Measurements from ENCODE around the gene PDE4D. TPM values are rescaled to one million over a fixed set of nuclear protein-coding genes. Genes with fewer than 3 reads are reported as not detected.

PDE4D gene
- total RNA-seq, 1 experiment from 2014 or later: 2.1 TPM

- H3K4ac ChIP-seq (ENCODE audit: low read depth, low read length): no peak overlapping the region
- TF ChIP-seq CTCF (conservative IDR thresholded peaks at IDR 0.05): no peak
- H3K4me1 ChIP-seq (ENCODE audit: insufficient read depth, low read length): no peaks in the 10 kb centered on the region
- peaks cover 5 to 6% of the 10 kb centered on the region in 2 experiments; a peak in 2 of 5 replicates for H3K9me3 Mint-ChIP-seq
- no peak overlapping the region for H3K56ac ChIP-seq (ENCODE audit: insufficient read length, low read depth, low read length)
- no peaks in the 10 kb centered on the region for H4K20me1 ChIP-seq (ENCODE audit: control insufficient read depth, insufficient read depth, insufficient read length)
- no peak overlapping the region for H3K9ac ChIP-seq (ENCODE audit: extremely low read depth, insufficient read length, low read length)
- no peak overlapping the region for H3K27ac Mint-ChIP-seq
- H2BK5ac ChIP-seq (ENCODE audit: insufficient read length, low read length): no peak overlapping the region
- H3K18ac ChIP-seq (ENCODE audit: insufficient read length, low read depth, low read length): no peak overlapping the region
- no peaks in the 10 kb centered on the region for H3K27me3 Mint-ChIP-seq (ENCODE audit: low read depth)
- no peak overlapping the region for H3K4me3 Mint-ChIP-seq
- no peaks in the 10 kb centered on the region for H3K27me3 ChIP-seq (ENCODE audit: insufficient read depth, low read length)
- WGBS (ENCODE audit: extremely low coverage, insufficient read length, low lambda C conversion rate): no CpG with 5 or more reads among the region's 3 CpGs
- DNase-seq: no peak
- H3K27ac ChIP-seq (ENCODE audit: insufficient read length, low read depth, low read length): no peak overlapping the region
- no peak overlapping the region for H2AK5ac ChIP-seq (ENCODE audit: insufficient read length, low read length)
- no peak overlapping the region for H4K91ac ChIP-seq (ENCODE audit: insufficient read length, low read depth, low read length)
- H3T11ph ChIP-seq (ENCODE audit: low read length): no peak overlapping the region
- no peak overlapping the region for H3K14ac ChIP-seq (ENCODE audit: insufficient read depth, low read length)
- no peak overlapping the region for H4K5ac ChIP-seq (ENCODE audit: insufficient read length, low read depth, low read length)
- H3K9me3 ChIP-seq (ENCODE audit: control insufficient read depth, low read depth, low read length): no peaks in the 10 kb centered on the region
- no peak overlapping the region for H3K23ac ChIP-seq (ENCODE audit: insufficient read length, low read depth, low read length)
- H3K79me1 ChIP-seq (ENCODE audit: insufficient read depth, low read depth, low read length, poor library complexity, severe bottlenecking): no peaks in the 10 kb centered on the region
- no peak overlapping the region for H2BK12ac ChIP-seq (ENCODE audit: insufficient read length, low read depth, low read length)
- no peak overlapping the region for H2BK20ac ChIP-seq (ENCODE audit: low read depth, low read length, poor library complexity, severe bottlenecking)
- no peaks in the 10 kb centered on the region for H3K79me2 ChIP-seq (ENCODE audit: insufficient read depth, low read length)
- H3K4me1 Mint-ChIP-seq: peaks cover 7 to 8% of the 10 kb centered on the region in 2 experiments
- no peak overlapping the region for H2BK120ac ChIP-seq (ENCODE audit: low read depth, low read length, poor library complexity, severe bottlenecking)
- no peak overlapping the region for H3K4me2 ChIP-seq (ENCODE audit: insufficient read depth, insufficient read length, low read length)
- H3K36me3 Mint-ChIP-seq (ENCODE audit: insufficient read depth in 1 of 3, low read depth in 3 of 3): no peaks in the 10 kb centered on the region; a peak in 1 of 7 replicates
- no peak overlapping the region for H4K8ac ChIP-seq (replicated peaks; ENCODE audit: insufficient read length, low read depth, low read length)
- no peak overlapping the region for H2BK15ac ChIP-seq (ENCODE audit: low read depth, low read length)
- H2AFZ ChIP-seq (ENCODE audit: low read length): no peak overlapping the region
- H3K23me2 ChIP-seq (ENCODE audit: insufficient read length, low read depth, low read length, poor library complexity, severe bottlenecking): no peaks in the 10 kb centered on the region
Observed at GRCh38 chr5:59146729-59147128, 746.8 kb downstream of the PDE4D start.
